ENCODE results near the gene SNX24.

DNA sequence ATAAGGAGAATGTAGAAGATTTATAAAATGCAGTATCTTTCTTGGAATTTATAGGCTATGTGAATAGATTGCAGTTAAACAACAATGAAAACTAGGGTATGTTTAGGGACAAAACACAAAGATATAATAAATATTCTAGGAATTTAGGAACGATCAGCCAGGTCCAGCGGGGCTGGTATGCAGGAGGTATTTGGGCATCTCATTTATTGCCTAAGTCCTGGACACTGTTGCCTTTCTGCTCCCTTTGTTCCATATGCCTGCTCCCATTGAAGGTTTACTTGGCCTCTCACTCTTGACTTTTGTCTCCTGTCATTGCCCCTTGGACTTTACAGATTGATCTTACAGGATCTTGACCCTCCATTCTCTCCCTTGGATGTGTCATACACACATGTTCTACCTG is 55.9 kb downstream of the SNX24 start:
- TF ChIP-seq CTCF (IDR thresholded peaks at IDR 0.05; ENCODE audit: low read depth, low read length, missing input control) (no peak), TAF1 (conservative IDR thresholded peaks at IDR 0.05) (no peak), REST (IDR thresholded peaks at IDR 0.05) (no peak)
